ENCODE measurements around the gene MPPE1.

GRCh38 chr18:11860594-11861450, 47.3 kb downstream of the MPPE1 start:
- TF ChIP-seq CTCF (conservative IDR thresholded peaks at IDR 0.05 in 1 of 2, IDR thresholded peaks at IDR 0.05 in 1 of 2; ENCODE audit: extremely low read depth in 1 of 2, insufficient read depth in 1 of 2, low read depth in 1 of 2, low read length in 2 of 2) (no peak), EZH2 (IDR thresholded peaks at IDR 0.05; ENCODE audit: borderline replicate concordance, low read length) (no peak)

Data from mammary epithelial cell (primary cell).